ENCODE measurements around the gene MIAT. TPM values are rescaled to one million over a fixed set of nuclear protein-coding genes. Genes with fewer than 3 reads are reported as not detected.
A peak's percentile ranks its signal among the peaks of the same experiment; 100 is the strongest.

MIAT gene
- total and polyA plus RNA-seq, 11 donors, result 0.12 to 2.7 (median 0.47) TPM

DNA sequence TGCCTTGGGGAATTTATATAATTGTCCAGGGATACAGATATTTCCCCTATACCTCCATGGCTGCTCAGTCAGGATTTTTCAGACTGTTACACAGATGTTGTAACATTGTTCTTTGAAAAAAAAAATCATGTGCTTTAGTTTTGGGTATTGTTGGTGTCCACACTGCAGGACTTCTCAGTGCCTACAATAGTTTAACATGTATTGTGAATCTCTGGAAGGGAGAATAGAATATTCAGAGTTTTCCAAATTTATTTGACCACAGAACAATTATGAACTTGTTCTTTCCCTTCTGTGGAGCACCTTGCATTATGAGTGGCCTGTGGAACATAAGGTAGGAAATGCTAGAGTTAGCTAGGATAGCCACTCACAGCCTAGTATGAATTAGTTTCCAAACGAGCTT is 21.1 kb upstream of the MIAT start:
- no peaks in the 10 kb centered on the region for H3K9me3 ChIP-seq
- DNase-seq, result no peak
- intact Hi-C loops (cut with DNase I), result no loop called here
- ATAC-seq, result no peak
- WGBS, 4 donors, result 41 to 50% (median 46%) methylated on average over 1 of the region's 1 CpG
- H3K36me3 ChIP-seq, result no peaks in the 10 kb centered on the region
- H3K4me3 ChIP-seq, result no peak overlapping the region
- H3K4me1 ChIP-seq, result peaks cover 0 to 7% (median 0%) of the 10 kb centered on the region in 12 donors
- H3K27ac ChIP-seq, result no peak overlapping the region
- no peak for TF ChIP-seq POLR2A (IDR thresholded peaks at IDR 0.05)
- TF ChIP-seq, protein P1, sequence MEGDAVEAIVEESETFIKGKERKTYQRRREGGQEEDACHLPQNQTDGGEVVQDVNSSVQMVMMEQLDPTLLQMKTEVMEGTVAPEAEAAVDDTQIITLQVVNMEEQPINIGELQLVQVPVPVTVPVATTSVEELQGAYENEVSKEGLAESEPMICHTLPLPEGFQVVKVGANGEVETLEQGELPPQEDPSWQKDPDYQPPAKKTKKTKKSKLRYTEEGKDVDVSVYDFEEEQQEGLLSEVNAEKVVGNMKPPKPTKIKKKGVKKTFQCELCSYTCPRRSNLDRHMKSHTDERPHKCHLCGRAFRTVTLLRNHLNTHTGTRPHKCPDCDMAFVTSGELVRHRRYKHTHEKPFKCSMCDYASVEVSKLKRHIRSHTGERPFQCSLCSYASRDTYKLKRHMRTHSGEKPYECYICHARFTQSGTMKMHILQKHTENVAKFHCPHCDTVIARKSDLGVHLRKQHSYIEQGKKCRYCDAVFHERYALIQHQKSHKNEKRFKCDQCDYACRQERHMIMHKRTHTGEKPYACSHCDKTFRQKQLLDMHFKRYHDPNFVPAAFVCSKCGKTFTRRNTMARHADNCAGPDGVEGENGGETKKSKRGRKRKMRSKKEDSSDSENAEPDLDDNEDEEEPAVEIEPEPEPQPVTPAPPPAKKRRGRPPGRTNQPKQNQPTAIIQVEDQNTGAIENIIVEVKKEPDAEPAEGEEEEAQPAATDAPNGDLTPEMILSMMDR (IDR thresholded peaks at IDR 0.05), result no peak
- H3K27me3 ChIP-seq, result peaks cover 0 to 4% (median 0%) of the 10 kb centered on the region in 9 donors

DNA sequence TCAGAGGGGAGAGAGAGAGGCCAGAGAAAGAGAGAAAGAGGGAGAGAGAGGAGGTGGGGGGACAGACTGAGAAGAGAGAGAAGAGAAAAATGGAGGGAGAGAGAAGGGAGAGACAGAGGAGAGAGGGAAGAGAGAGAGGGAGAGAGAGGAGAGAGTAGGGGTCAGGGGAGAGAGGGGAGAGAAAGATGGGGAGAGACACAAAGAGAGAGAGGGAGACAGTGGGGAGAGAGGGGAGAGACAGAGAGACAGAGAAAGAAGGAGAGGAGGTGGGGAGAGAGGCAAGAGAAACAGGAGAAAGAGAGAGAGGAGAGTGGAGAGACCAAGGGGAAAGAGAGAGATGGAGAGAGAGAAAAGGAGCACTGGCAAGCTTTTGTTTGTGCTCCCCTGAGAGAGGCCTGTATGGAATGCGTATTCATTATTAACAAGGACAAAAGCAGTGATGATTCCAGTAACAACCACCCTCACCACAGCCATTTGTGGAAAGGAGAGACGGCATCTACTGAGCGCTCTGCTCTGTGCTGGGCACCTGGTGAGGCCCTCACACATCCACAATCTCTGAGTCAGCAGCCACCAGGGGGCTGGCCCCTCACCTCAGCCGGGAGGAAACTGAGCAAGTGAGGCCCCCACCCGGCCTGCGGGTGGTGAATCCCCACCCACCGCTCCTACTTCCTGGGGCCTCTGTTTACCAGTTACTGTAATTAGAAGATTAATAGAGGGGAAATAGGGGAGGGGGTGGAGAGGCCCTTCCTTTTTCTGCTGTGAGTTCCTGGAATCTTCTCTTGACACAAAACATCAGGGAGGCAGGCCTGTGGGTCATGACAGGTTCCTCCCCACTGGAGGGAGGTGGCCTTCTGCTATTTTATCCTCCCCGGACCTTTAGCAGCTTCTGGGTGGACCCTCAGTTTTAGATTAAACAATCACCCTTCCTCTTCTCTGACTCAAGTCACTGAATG is 14.6 kb upstream of the MIAT start:
- 38 to 46% (median 42%) methylated on average over 6 to 8 of the region's 8 CpGs for WGBS, 4 donors
- DNase-seq (peak; percentile 29 to 82 (median 43)), ATAC-seq (peak in 3 of 4 donors; percentile 37 to 67 (median 56))
- Histone ChIP-seq H3K4me3 (no peak overlapping the region), H3K4me1 (peaks cover 0 to 38% (median 7%) of the 10 kb centered on the region in 12 donors), H3K9me3 (no peaks in the 10 kb centered on the region), H3K36me3 (no peaks in the 10 kb centered on the region), H3K27me3 (peaks cover 0 to 16% (median 4%) of the 10 kb centered on the region in 9 donors), H3K27ac (peak overlapping the region; percentile 23 to 81 (median 55))
- TF ChIP-seq, protein P1 (IDR thresholded peaks at IDR 0.05), result peak in 5 of 12 donors; percentile 9 to 21 (median 15)
- no peak for TF ChIP-seq POLR2A (IDR thresholded peaks at IDR 0.05)
- intact Hi-C loops (cut with DNase I), result no loop called here

DNA sequence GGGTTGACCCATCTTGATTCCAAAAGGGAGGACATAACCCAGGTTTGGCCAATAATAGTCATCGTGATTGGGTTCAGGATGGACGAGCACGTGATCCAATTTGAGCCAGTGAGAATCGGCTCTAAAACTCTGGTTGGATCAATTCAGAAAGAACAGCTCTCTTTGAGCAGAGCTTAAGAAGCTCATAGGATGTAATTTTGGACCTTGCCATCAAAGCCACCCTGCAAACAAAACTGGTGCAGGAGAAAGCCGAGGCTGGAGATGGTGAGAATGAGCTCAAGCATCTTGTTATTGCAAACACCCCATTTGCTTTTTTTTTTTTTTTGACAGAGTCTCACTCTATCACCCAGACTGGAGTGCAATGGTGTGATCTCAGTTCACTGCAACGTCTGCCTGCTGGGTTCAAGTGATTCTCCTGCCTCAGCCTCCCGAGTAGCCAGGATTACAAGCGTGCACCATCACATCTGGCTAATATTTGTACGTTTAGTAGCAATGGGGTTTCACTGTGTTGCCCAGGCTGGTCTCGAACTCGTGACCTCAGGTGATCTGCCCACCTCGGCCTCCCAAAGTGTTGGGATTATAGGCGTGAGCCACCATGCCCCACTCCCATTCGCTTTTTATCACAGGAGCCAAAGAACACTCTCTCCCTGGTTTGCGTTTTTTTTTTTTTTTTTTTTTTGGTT is 13.8 kb upstream of the MIAT start:
- no peak for DNase-seq

More for the DNA sequence above, 13.8 kb upstream of the MIAT start:
- peak overlapping the region in 11 of 12 donors; percentile 23 to 81 (median 55) for H3K27ac ChIP-seq
- intact Hi-C loops (cut with DNase I), result no loop called here
- no peak overlapping the region for H3K4me3 ChIP-seq
- H3K27me3 ChIP-seq, result peaks cover 0 to 22% (median 6%) of the 10 kb centered on the region in 9 donors
- no peaks in the 10 kb centered on the region for H3K36me3 ChIP-seq
- H3K4me1 ChIP-seq, result peaks cover 0 to 46% (median 7%) of the 10 kb centered on the region in 12 donors
- TF ChIP-seq, protein P1 (IDR thresholded peaks at IDR 0.05), result no peak
- TF ChIP-seq POLR2A (IDR thresholded peaks at IDR 0.05), result no peak
- no peaks in the 10 kb centered on the region for H3K9me3 ChIP-seq
- no peak for ATAC-seq
- WGBS, 4 donors, result 84 to 88% (median 86%) methylated on average over 15 of the region's 15 CpGs

Measured in heart left ventricle (tissue), 16 donors.